Activated CD4-positive, alpha-beta memory T cell treated with anti-CD3 and anti-CD28 coated beads, Interleukin-2, amount 10 ng/mL, durations not matched to agents 7 days and 5 days (primary cell): ENCODE measurements around the gene DNER. TPM values are rescaled to one million over a fixed set of nuclear protein-coding genes. Genes with fewer than 3 reads are reported as not detected.
"Not testable (repeated sequence)": the region's sequence is repeated elsewhere in the genome, so short reads cannot be mapped to it uniquely, and the experiment has no call there.

Experiments used
- CTCF ChIA-PET: fragments of 350-600 bp; sonication (Branson Sonifier 250); formaldehyde crosslinking; loops from one replicate; lab custom pipeline; 2021; ENCODE audit warnings: antibody characterized with exemption, inconsistent platforms; lab: Charles Lee
- POLR2A ChIA-PET: fragments of 350-600 bp; sonication (Branson Sonifier 250); formaldehyde crosslinking; loops from one replicate; lab custom pipeline; 2021; ENCODE audit warnings: antibody characterized with exemption; lab: Charles Lee
- DNase-seq: peaks from one replicate; pipeline ENCODE4 v3.0.0-alpha.2; 2020
- H3K27ac Mint-ChIP-seq: one replicate; pipeline ENCODE4 v1.8.0; 2021; ENCODE audit warnings: mild to moderate bottlenecking, mixed read lengths
- H3K27me3 Mint-ChIP-seq: one replicate; pipeline ENCODE4 v1.8.0; 2021; ENCODE audit warnings: mixed read lengths
- H3K36me3 Mint-ChIP-seq: one replicate; pipeline ENCODE4 v1.8.0; 2021; ENCODE audit warnings: low read depth, mixed read lengths
- H3K4me1 Mint-ChIP-seq: one replicate; pipeline ENCODE4 v1.8.0; 2021; ENCODE audit warnings: mixed read lengths
- H3K4me3 Mint-ChIP-seq: one replicate; pipeline ENCODE4 v1.8.0; 2021; ENCODE audit warnings: mild to moderate bottlenecking, mixed read lengths
- H3K9me3 Mint-ChIP-seq: one replicate; pipeline ENCODE4 v1.8.0; 2021; ENCODE audit warnings: mixed read lengths
- total RNA-seq, 2 experiments: library from RNA; stranded (reverse); gene quantifications; one replicate each; pipeline ENCODE4 v1.2.3, GENCODE V29; 2021

The DNER gene
- not detected for total RNA-seq

GRCh38 chr2:229714080-229714735, at the start of gene DNER:
Gene DNER (minus strand): TSS chr2:229714555. CDS start chr2:229714423, 132 bp downstream.
- H3K4me1 Mint-ChIP-seq: peaks cover 13% of the 10 kb centered on the region
- H3K27me3 Mint-ChIP-seq: peaks cover 69% of the 10 kb centered on the region
- POLR2A ChIA-PET: no interaction called here
- no peaks in the 10 kb centered on the region for H3K9me3 Mint-ChIP-seq
- peaks cover 3% of the 10 kb centered on the region for H3K36me3 Mint-ChIP-seq
- peak within 1 kb of the TSS; percentile 16 for H3K4me3 Mint-ChIP-seq
- H3K27ac Mint-ChIP-seq: no peak within 1 kb of the TSS
- DNase-seq: peak; percentile 64
- CTCF ChIA-PET: no interaction called here

GRCh38 chr2:229761663-229762062, 47.3 kb upstream of the DNER start:
- H3K27me3 Mint-ChIP-seq: no peaks in the 10 kb centered on the region
- H3K4me3 Mint-ChIP-seq: no peak overlapping the region
- no peak for DNase-seq
- POLR2A ChIA-PET: no interaction called here
- no peak overlapping the region for H3K27ac Mint-ChIP-seq
- H3K9me3 Mint-ChIP-seq: no peaks in the 10 kb centered on the region
- CTCF ChIA-PET: interaction anchor here (0.7 kb wide), 1 partner anchor 19 kb away, joined by 3 read pairs; no protein-coding TSS in a partner anchor
- H3K4me1 Mint-ChIP-seq: no peaks in the 10 kb centered on the region
- H3K36me3 Mint-ChIP-seq: peaks cover 23% of the 10 kb centered on the region

GRCh38 chr2:229757462-229757861, 43.1 kb upstream of the DNER start:
- CTCF ChIA-PET: interaction anchor here (1.6 kb wide), 1 partner anchor 43 kb away, joined by 3 read pairs; no protein-coding TSS in a partner anchor

GRCh38 chr2:229752970-229753729, 38.8 kb upstream of the DNER start:
- POLR2A ChIA-PET: no interaction called here

More at GRCh38 chr2:229757462-229757861, 43.1 kb upstream of the DNER start:
- H3K9me3 Mint-ChIP-seq, H3K27me3 Mint-ChIP-seq, H3K4me3 Mint-ChIP-seq, H3K27ac Mint-ChIP-seq, POLR2A ChIA-PET, H3K36me3 Mint-ChIP-seq, DNase-seq, H3K4me1 Mint-ChIP-seq: not testable (repeated sequence)

GRCh38 chr2:229749779-229750178, 35.4 kb upstream of the DNER start:
- H3K9me3 Mint-ChIP-seq: no peaks in the 10 kb centered on the region
- no peaks in the 10 kb centered on the region for H3K4me1 Mint-ChIP-seq
- CTCF ChIA-PET: interaction anchor here (0.6 kb wide), 1 partner anchor 31 kb away, joined by 3 read pairs; no protein-coding TSS in a partner anchor
- no peak overlapping the region for H3K27ac Mint-ChIP-seq
- no peaks in the 10 kb centered on the region for H3K27me3 Mint-ChIP-seq
- H3K4me3 Mint-ChIP-seq: no peak overlapping the region
- no peak for DNase-seq
- POLR2A ChIA-PET: no interaction called here
- H3K36me3 Mint-ChIP-seq: no peaks in the 10 kb centered on the region

More at GRCh38 chr2:229752970-229753729, 38.8 kb upstream of the DNER start:
- DNase-seq: no peak
- no peaks in the 10 kb centered on the region for H3K27me3 Mint-ChIP-seq
- CTCF ChIA-PET: no interaction called here
- no peaks in the 10 kb centered on the region for H3K4me1 Mint-ChIP-seq
- H3K27ac Mint-ChIP-seq: no peak overlapping the region
- H3K4me3 Mint-ChIP-seq: no peak overlapping the region
- no peaks in the 10 kb centered on the region for H3K9me3 Mint-ChIP-seq
- H3K36me3 Mint-ChIP-seq: no peaks in the 10 kb centered on the region

- H3K4me3 Mint-ChIP-seq: no peak overlapping the region
- H3K4me1 Mint-ChIP-seq: no peaks in the 10 kb centered on the region
- DNase-seq: no peak
- no peaks in the 10 kb centered on the region for H3K27me3 Mint-ChIP-seq
- H3K9me3 Mint-ChIP-seq: no peaks in the 10 kb centered on the region
- H3K36me3 Mint-ChIP-seq: no peaks in the 10 kb centered on the region
- ChIA-PET CTCF (no interaction called here), POLR2A (no interaction called here)
- H3K27ac Mint-ChIP-seq: no peak overlapping the region
These were observed 34.6 kb upstream of the DNER start for GRCh38 chr2:229748950-229749349.

GRCh38 chr2:229742691-229743090, 28.3 kb upstream of the DNER start:
- H3K9me3 Mint-ChIP-seq, CTCF ChIA-PET, H3K4me3 Mint-ChIP-seq, POLR2A ChIA-PET, DNase-seq, H3K36me3 Mint-ChIP-seq, H3K27me3 Mint-ChIP-seq, H3K4me1 Mint-ChIP-seq, H3K27ac Mint-ChIP-seq: not testable (repeated sequence)

- CTCF ChIA-PET: no interaction called here
- no peaks in the 10 kb centered on the region for H3K4me1 Mint-ChIP-seq
- no peak overlapping the region for H3K4me3 Mint-ChIP-seq
- DNase-seq: no peak
- peaks cover 18% of the 10 kb centered on the region for H3K9me3 Mint-ChIP-seq
- POLR2A ChIA-PET: no interaction called here
- peaks cover 6% of the 10 kb centered on the region for H3K36me3 Mint-ChIP-seq
- no peak overlapping the region for H3K27ac Mint-ChIP-seq
- peaks cover 3% of the 10 kb centered on the region for H3K27me3 Mint-ChIP-seq
These were observed 25.9 kb upstream of the DNER start for GRCh38 chr2:229740279-229740678.

- Mint-ChIP-seq H3K36me3 (peaks cover 6% of the 10 kb centered on the region), H3K4me3 (no peak overlapping the region), H3K27ac (no peak overlapping the region), H3K4me1 (peaks cover 10% of the 10 kb centered on the region), H3K9me3 (peaks cover 18% of the 10 kb centered on the region), H3K27me3 (peaks cover 3% of the 10 kb centered on the region)
- DNase-seq: no peak
- ChIA-PET POLR2A (no interaction called here), CTCF (no interaction called here)
These were observed 23.8 kb upstream of the DNER start for GRCh38 chr2:229738024-229738625.

GRCh38 chr2:229734410-229734809, 20.1 kb upstream of the DNER start:
- POLR2A ChIA-PET: no interaction called here
- no peak overlapping the region for H3K4me3 Mint-ChIP-seq
- CTCF ChIA-PET: no interaction called here

GRCh38 chr2:229733611-229734245, 19.4 kb upstream of the DNER start:
- Mint-ChIP-seq H3K4me1 (peaks cover 11% of the 10 kb centered on the region), H3K27me3 (peaks cover 6% of the 10 kb centered on the region), H3K36me3 (peaks cover 6% of the 10 kb centered on the region), H3K4me3 (no peak overlapping the region), H3K9me3 (peaks cover 14% of the 10 kb centered on the region), H3K27ac (no peak overlapping the region)
- POLR2A ChIA-PET: no interaction called here
- CTCF ChIA-PET: interaction anchor here (0.6 kb wide), 1 partner anchor 426 kb away, joined by 3 read pairs; no protein-coding TSS in a partner anchor
- DNase-seq: no peak

More at GRCh38 chr2:229734410-229734809, 20.1 kb upstream of the DNER start:
- DNase-seq: no peak
- peaks cover 6% of the 10 kb centered on the region for H3K27me3 Mint-ChIP-seq
- peaks cover 6% of the 10 kb centered on the region for H3K36me3 Mint-ChIP-seq
- no peak overlapping the region for H3K27ac Mint-ChIP-seq
- peaks cover 18% of the 10 kb centered on the region for H3K9me3 Mint-ChIP-seq
- H3K4me1 Mint-ChIP-seq: peaks cover 11% of the 10 kb centered on the region

- H3K4me3 Mint-ChIP-seq: no peak overlapping the region
- POLR2A ChIA-PET: no interaction called here
- peaks cover 6% of the 10 kb centered on the region for H3K27me3 Mint-ChIP-seq
- CTCF ChIA-PET: interaction anchor here (0.6 kb wide), 1 partner anchor 427 kb away, joined by 3 read pairs; no protein-coding TSS in a partner anchor
- DNase-seq: no peak
- peaks cover 11% of the 10 kb centered on the region for H3K4me1 Mint-ChIP-seq
- H3K27ac Mint-ChIP-seq: no peak overlapping the region
- H3K36me3 Mint-ChIP-seq: peaks cover 6% of the 10 kb centered on the region
- H3K9me3 Mint-ChIP-seq: peaks cover 11% of the 10 kb centered on the region
These were observed 18.5 kb upstream of the DNER start for GRCh38 chr2:229732897-229733296.

- ChIA-PET POLR2A (no interaction called here), CTCF (no interaction called here)
- H3K27me3 Mint-ChIP-seq: peaks cover 4% of the 10 kb centered on the region
- H3K4me3 Mint-ChIP-seq: no peak overlapping the region
- H3K9me3 Mint-ChIP-seq: peaks cover 2% of the 10 kb centered on the region
- no peak overlapping the region for H3K27ac Mint-ChIP-seq
- peaks cover 11% of the 10 kb centered on the region for H3K4me1 Mint-ChIP-seq
- peaks cover 2% of the 10 kb centered on the region for H3K36me3 Mint-ChIP-seq
- no peak for DNase-seq
These were observed 17.6 kb upstream of the DNER start for GRCh38 chr2:229731916-229732315.
